IMR-90 (cell line): ENCODE data around the gene SLC6A3.

Source experiments
- BHLHE40 ChIP-seq: fragments of 150-350 bp; IDR thresholded peaks from 2 replicates; pipeline ENCODE4 v1.6.1; 2016; ENCODE audit warnings: mild to moderate bottlenecking, low read depth, low read length
- CTCF ChIP-seq: conservative IDR thresholded peaks from 2 replicates; pipeline ENCODE4 v1.5.1; 2012; ENCODE audit warnings: mild to moderate bottlenecking, low read depth, low read length, improper control_type of control experiment
- POLR2A ChIP-seq: IDR thresholded peaks from 2 replicates; pipeline ENCODE4 v1.6.1; 2012; ENCODE audit warnings: mild to moderate bottlenecking, low read depth, low read length
- RAD21 ChIP-seq: IDR thresholded peaks from 2 replicates; pipeline ENCODE4 v1.6.1; 2012; ENCODE audit warnings: low read length, improper control_type of control experiment
- RCOR1 ChIP-seq: IDR thresholded peaks from 2 replicates; pipeline ENCODE4 v1.6.1; 2012; ENCODE audit warnings: mild to moderate bottlenecking, low read length, improper control_type of control experiment; ENCODE audit not compliant: insufficient replicate concordance
- TF ChIP-seq, protein P1 (sequence below): fragments of 150-350 bp; IDR thresholded peaks from 2 replicates; pipeline ENCODE4 v1.6.1; 2017; ENCODE audit warnings: mild to moderate bottlenecking, antibody characterized with exemption, low read length, low read depth

GRCh38 chr5:1439388-1440097 lies 5.7 kb downstream of the SLC6A3 start:
- TF ChIP-seq BHLHE40 (no peak), CTCF (no peak), POLR2A (no peak), RCOR1 (no peak), RAD21 (no peak)
- TF ChIP-seq, protein P1, sequence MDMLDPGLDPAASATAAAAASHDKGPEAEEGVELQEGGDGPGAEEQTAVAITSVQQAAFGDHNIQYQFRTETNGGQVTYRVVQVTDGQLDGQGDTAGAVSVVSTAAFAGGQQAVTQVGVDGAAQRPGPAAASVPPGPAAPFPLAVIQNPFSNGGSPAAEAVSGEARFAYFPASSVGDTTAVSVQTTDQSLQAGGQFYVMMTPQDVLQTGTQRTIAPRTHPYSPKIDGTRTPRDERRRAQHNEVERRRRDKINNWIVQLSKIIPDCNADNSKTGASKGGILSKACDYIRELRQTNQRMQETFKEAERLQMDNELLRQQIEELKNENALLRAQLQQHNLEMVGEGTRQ, result no peak
